ENCODE results near the gene PRKG2. TPM values are rescaled to one million over a fixed set of nuclear protein-coding genes. Genes with fewer than 3 reads are reported as not detected.

The PRKG2 gene
- total RNA-seq, 1 experiment from 2014 or later = 1.9 TPM

- Histone ChIP-seq H4K8ac (replicated peaks; ENCODE audit: insufficient read length, low read depth, low read length) (no peak overlapping the region), H3K27me3 (ENCODE audit: insufficient read depth, low read length) (no peaks in the 10 kb centered on the region), H3K4me2 (ENCODE audit: insufficient read depth, insufficient read length, low read length) (no peak overlapping the region), H3K23me2 (ENCODE audit: insufficient read length, low read depth, low read length, poor library complexity, severe bottlenecking) (no peaks in the 10 kb centered on the region), H2BK5ac (ENCODE audit: insufficient read length, low read length) (no peak overlapping the region), H3K9me3 (ENCODE audit: control insufficient read depth, low read depth, low read length) (no peaks in the 10 kb centered on the region), H3K9ac (ENCODE audit: extremely low read depth, insufficient read length, low read length) (no peak overlapping the region), H2BK20ac (ENCODE audit: low read depth, low read length, poor library complexity, severe bottlenecking) (no peak overlapping the region), H4K20me1 (ENCODE audit: control insufficient read depth, insufficient read depth, insufficient read length) (no peaks in the 10 kb centered on the region), H3K18ac (ENCODE audit: insufficient read length, low read depth, low read length) (no peak overlapping the region), H3K79me2 (ENCODE audit: insufficient read depth, low read length) (no peaks in the 10 kb centered on the region), H2BK120ac (ENCODE audit: low read depth, low read length, poor library complexity, severe bottlenecking) (no peak overlapping the region), H3K4me1 (ENCODE audit: insufficient read depth, low read length) (no peaks in the 10 kb centered on the region; the same call in 1 of the 2 replicates), H3K4ac (ENCODE audit: low read depth, low read length) (no peak overlapping the region), H4K5ac (ENCODE audit: insufficient read length, low read depth, low read length) (no peak overlapping the region), H3K79me1 (ENCODE audit: insufficient read depth, low read depth, low read length, poor library complexity, severe bottlenecking) (no peaks in the 10 kb centered on the region), H2AFZ (ENCODE audit: low read length) (no peak overlapping the region), H3K27ac (ENCODE audit: insufficient read length, low read depth, low read length) (no peak overlapping the region), H2BK12ac (ENCODE audit: insufficient read length, low read depth, low read length) (no peak overlapping the region), H2AK5ac (ENCODE audit: insufficient read length, low read length) (no peak overlapping the region), H3K56ac (ENCODE audit: insufficient read length, low read depth, low read length) (no peak overlapping the region), H2BK15ac (ENCODE audit: low read depth, low read length) (no peak overlapping the region), H3K23ac (ENCODE audit: insufficient read length, low read depth, low read length) (no peak overlapping the region), H3T11ph (ENCODE audit: low read length) (no peak overlapping the region), H4K91ac (ENCODE audit: insufficient read length, low read depth, low read length) (no peak overlapping the region), H3K14ac (ENCODE audit: insufficient read depth, low read length) (no peak overlapping the region)
- no peak for DNase-seq
- Mint-ChIP-seq H3K9me3 (no peaks in the 10 kb centered on the region), H3K36me3 (ENCODE audit: insufficient read depth in 1 of 3, low read depth in 3 of 3) (no peaks in the 10 kb centered on the region), H3K27me3 (ENCODE audit: low read depth) (peaks cover 3% of the 10 kb centered on the region), H3K4me1 (no peaks in the 10 kb centered on the region), H3K4me3 (no peak overlapping the region), H3K27ac (no peak overlapping the region)
- TF ChIP-seq CTCF (conservative IDR thresholded peaks at IDR 0.05) = no peak
Observed at GRCh38 chr4:81061344-81061730, 153.7 kb downstream of the PRKG2 start.

All from H9 (cell line).